NCI-H524 (cell line): ENCODE data around the gene AHNAK2.

Experiments
- DNase-seq, 2 experiments: peaks; one replicate each; lab custom pipeline; 2025; lab: John Stamatoyannopoulos, UW

AHNAK2 gene

DNA sequence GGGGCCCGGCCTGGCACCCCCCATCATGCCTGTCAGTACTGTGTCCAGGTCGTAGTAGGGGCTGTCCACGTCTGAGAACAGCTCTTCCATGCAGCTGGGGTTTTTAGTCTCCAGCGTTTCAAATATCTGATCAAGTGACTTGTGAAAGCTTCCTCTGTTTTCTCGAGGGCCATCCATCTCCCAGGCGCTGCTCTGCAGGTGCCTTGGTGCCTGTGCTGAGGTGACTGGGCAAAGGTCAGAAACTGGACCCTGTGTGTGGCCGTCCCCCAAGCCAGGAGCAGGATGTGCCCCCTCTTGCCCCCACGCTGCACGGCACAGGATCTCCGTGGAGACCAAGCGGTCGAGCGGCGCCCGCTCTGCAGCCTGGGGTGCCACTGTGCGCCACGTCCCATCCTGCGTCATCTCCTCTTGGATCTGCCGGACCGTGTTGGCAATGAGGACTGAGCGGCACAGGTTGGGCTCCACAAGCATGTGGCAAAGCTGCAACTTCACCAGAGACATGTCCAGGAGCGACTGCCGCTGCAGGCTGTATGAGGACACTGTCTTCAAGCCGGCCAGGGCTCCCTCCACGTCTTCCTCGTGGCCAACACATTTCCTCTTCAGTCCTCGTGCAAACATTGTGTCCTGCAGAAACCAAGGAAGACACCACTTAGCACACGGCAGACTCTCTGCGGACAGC, 33.3 kb upstream of the AHNAK2 start:
- no peak for DNase-seq

GRCh38 chr14:105010891-105011291, 32.7 kb upstream of the AHNAK2 start:
- DNase-seq: no peak

DNA sequence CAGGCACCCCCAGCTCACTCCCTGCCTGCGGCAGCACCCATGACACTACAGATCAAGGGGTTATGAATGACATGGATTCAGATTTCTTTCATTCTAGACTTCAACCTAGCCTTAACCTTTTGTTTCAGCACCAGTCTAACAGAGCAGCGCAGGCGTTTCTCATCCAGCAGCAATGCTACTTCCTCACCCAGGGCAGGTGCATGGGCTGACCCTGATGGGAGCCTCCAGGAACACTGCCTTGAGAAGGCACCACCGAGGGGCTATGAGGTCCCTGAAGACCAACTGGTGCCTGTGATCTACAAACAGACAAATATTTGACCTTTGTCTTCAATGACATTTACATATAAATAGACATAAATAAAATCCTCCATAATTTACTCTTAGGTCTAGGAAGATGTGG, 31.9 kb upstream of the AHNAK2 start:
- DNase-seq: no peak

DNA sequence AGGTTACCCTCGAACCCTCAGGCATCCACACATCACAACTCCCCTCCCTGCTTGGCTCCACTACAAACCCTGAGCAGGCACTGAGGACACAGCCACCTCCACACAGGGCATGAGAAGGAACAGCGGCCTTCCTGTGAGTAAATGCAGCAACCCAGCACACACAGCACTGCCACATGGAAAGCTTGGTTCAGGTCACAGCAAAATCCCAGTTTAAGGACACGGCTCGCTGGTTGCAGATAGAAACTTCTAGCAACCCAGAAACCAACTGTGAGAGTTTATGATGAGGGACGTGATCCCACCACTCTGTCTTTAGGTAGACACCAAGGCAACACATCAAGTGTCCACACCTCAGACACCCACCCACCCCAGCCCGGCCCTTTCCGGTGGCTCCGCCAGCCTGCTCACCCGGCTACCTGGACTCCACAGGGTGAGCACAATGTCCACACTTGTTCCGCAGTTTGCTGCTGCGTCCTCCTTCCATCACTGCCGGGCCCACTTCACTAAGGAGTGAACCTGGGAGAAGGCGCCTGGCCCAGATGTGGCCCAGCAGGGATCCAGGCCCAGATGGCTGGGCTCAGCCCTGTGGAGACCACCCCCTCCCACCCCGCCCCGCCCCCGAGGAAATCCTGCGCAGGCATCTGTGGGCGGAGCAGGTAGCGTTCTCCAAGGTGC, 29.6 kb upstream of the AHNAK2 start:
- DNase-seq: no peak

DNA sequence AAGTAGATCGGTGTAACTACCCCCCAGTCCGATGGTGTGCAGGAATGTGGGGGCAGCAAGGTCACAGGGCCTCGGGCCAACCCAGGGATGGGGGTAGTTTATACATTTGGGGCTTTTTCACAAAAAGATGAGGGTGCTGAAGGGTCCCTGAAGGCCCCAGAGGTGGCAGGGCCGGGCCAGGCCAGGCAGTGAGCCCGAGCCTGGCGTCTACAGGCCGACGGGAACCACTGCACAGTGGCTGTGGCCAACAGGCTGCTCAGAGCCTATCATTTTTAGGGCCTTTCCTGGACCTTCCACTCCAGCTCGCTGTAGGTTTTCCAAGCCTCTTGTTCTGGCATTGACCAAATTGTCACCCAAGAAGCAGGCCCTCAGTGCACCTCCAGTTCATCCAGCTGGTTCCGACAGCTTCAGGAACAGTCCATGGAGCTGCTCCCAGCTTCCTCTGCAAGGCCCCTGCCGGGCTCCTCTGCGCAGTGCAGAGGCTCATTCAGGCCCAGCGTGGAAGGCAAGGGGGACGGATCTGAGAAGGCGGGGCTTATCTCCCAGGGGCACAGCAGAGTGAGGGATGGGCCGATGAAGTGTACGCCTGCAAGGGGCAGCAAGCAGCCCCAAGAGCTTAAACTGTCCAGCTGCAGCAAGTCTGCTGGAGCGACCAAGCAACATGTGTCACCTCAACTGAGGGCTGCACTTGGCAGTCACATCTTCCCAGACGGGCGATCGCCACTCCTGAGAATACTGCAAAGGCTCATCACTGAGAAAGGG, 28.8 kb upstream of the AHNAK2 start:
- no peak for DNase-seq

DNA sequence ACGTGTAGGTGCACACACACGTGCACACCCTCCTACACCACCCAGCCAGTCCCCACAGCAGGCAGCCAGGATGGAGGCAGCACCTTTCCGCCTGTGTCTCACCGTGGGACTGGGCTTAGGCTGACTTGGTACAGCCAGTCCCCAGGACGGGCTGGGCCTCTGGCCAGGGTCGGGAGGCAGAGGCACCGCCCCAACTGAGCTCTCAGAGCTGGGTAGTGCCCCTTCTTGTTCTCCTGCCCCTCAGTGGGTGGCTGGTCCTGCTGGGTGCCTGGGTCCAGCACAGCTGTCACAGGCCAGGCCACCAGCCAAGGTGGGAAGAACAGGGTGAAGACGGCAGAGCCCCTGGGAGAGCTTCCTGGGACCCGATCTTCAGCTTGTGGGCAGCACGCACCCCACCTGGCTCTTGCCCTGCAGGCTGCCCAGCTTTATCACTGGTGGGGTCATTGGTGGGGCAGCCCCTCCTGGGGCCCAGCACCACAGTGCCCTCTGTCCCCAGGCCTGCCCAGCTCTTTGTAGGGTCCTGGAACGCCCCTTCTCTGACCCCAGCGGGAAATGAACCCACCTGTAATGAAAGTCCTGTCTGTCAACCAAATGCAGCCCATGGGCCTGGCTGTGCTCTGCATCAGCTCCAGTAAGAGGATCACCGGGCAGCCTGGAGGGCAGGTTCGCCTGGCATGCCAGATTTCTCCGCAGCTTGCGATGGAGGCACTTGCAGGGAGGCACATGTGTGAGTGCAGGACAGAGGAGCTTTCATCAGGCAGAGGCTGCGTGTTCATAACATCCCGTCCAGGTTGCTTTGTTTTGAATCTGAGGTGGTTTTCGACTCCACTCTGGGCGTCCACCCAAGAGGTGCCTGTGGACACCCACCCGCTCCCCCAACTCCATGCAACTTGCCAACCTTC, 28.0 kb upstream of the AHNAK2 start:
- no peak for DNase-seq

GRCh38 chr14:105005329-105005928, 27.3 kb upstream of the AHNAK2 start:
- DNase-seq: no peak

- DNase-seq: peak; percentile 42 to 52
Observed at GRCh38 chr14:104999361-104999760, 21.2 kb upstream of the AHNAK2 start.

DNA sequence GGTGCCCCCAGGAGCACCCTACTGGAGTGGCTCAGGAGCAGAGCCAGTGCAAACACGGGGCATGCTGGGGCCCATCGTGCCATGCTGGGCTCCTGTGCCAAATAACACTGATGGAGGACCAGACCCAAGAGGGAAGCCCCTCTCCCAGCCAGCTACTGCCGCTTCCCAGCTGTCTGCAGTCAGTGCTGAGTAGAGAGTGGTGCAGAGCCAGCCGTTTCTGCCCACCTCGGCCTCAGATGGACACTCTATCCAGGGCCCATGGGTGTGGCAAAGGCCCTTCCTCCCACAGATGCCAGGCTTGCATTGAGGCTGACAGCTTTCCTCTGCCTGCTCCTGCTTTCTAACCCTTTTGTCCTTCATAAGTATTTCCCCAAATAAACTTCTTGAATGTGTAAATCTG, 20.6 kb upstream of the AHNAK2 start:
- DNase-seq: peak; percentile 30 to 38

DNA sequence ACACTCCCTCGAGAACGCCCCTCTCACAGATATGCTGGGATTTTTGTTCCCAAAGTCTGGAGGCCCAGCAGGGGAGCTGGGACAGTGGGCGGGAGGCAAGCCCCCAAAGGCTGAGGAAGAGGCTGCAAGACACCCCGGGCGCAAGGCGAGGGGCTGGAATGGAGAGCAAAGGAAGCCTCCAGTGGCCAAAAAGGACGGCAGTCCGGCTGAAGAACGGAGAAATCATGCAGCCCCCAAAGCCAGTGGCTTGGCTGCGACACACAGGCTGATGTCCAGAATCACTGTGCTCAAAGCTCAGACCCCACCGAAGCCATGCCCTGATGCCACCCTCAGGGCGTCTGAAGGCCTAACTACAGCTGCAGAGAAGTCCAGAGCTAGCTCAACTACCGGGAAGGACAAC, 18.3 kb upstream of the AHNAK2 start:
- no peak for DNase-seq

DNA sequence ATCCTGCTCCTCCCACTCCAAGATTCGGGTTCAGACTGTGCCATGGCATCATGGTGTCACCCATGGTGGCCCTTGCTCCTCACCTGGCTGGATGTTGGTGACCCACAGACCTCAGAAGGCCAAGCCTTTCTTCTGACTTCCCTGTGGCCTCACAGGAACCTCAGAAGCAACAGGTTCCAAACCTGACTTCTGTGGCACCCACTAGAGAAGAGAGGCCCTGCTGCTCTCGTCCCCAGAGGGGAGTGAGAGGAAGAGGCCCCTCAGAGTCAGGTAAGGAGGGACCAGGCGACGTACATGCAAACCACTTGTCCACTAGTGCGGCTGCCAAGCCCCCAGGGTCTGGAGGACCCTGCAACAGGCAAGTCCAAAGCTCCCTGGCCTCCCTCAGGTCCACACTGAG, 17.9 kb upstream of the AHNAK2 start:
- DNase-seq: no peak

DNA sequence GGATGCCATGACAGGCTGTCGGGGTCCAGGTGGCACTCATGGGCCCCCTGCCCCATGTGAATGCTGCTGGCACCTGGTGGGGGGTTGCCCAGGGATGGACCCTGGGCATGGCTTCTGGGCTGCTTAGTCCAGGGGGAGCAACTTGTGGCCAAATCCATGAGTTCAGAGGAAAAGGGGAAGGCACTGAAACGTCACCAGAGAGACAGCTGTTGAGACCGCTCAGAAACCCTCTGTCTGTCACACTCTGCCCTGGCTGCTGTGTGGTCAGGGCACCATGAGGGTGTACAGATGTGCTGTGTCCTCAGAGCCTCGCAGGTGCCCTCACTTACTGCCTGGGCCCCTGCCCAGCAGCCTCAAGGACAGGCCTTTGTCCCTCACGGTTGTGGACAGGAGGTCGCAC, 16.8 kb upstream of the AHNAK2 start:
- DNase-seq: no peak

- DNase-seq: no peak
Observed at GRCh38 chr14:104993808-104994591, 15.8 kb upstream of the AHNAK2 start.

- DNase-seq: no peak
Observed at GRCh38 chr14:104993306-104993705, 15.1 kb upstream of the AHNAK2 start.

DNA sequence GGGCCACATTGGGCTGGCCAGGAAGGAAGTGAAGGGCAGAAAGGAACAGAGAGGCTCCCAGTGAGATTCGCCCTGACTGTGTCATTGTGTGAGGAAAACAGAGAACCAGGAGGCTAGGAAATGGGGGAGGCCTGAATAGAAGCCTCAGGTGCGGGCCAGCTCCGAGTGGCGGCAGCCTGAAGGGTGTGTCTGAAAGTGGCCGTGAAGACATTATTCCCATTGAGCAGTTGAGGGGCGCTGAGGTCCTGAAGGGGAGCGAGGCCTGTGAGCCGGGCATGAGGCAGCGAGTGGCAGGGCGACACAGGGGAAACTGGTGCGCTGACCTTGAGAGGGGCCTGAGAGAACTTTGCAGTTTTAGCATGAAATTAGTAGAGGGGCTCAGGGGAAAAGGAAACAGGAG, 14.3 kb upstream of the AHNAK2 start:
- DNase-seq: no peak

GRCh38 chr14:104991896-104992230, 13.7 kb upstream of the AHNAK2 start:
- DNase-seq: no peak

DNA sequence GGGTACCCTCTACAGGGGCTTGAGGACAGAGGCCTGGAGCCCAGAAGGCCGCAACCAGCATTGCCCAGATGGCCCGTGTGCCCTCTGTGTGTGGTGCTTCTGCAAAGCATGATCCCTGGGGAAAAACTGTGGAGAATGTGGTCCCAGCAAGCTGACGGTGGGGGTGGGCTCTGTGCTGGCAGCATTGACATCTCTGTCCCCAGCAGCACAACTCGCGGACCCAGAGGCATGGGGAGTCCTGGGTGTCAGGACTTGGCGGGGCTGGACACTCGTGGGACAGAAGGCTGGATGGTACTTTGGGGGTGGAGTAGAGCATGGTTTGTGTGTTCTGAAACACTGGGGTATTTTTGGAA, 11.8 kb upstream of the AHNAK2 start:
- DNase-seq: no peak

GRCh38 chr14:104989236-104989950, 11.2 kb upstream of the AHNAK2 start:
- no peak for DNase-seq

DNA sequence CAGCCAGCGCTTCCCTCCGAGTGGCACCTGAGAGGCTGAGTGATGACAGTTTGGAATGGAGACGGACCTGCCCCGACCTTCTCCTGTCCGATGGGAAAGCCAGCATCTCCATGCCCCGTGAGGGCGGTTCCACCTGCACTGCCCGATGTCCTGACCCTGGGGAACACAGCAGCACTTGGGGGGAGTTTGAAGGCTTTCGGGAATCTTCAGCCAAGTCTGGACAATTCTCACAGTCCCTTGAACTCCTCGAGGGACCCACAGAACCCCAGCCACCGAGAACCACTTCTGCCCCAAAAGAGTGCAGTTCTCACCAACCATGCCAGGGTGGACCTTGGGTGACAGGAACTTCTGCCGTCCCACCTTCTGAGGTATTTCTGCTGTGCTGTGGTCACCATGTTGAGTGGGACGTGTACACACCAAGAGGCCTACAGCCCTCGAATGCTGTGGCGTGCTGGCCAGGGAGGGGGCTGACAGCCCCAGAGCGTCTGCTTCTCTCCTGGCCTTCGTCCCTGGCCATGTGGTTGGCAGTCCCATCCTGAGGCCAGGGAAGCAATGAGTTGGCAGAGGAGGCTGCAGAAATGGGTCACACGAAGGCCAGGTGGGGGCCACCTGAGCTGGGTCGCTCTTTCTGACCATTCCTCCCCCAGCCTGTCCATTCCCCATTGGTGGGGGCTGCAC, 8.5 kb upstream of the AHNAK2 start:
- no peak for DNase-seq
